Tibial artery (tissue), 4 donors: ENCODE data around the gene ZMYM2.

ENCODE experiments used
- DNase-seq, 2 donors: peaks; one replicate each; pipeline ENCODE4 v3.0.0-alpha.2; 2019
- H3K27ac ChIP-seq, 2 donors: fragments of 200-600 bp; sonication (generic) in 1 of 2; 1 replicate in 1 of 2; 2 replicates in 1 of 2; pipeline ENCODE4 v1.5.1; 2018 to 2019; ENCODE audit warnings: mild to moderate bottlenecking in 1 of 2
- H3K27me3 ChIP-seq, 2 donors: fragments of 200-600 bp; sonication (generic) in 1 of 2; one replicate each; pipeline versions ENCODE4 v1.5.1 to v1.6.0; 2016 to 2019
- H3K36me3 ChIP-seq, 3 donors: fragments of 200-600 bp; sonication (generic) in 2 of 3; one replicate each; pipeline ENCODE4 v1.5.1; 2016 to 2019; ENCODE audit warnings: mild to moderate bottlenecking in 2 of 3
- H3K4me1 ChIP-seq, 4 donors: fragments of 200-600 bp; sonication (generic) in 2 of 4; 1 replicate in 3 of 4; 2 replicates in 1 of 4; pipeline ENCODE4 v1.5.1; 2016 to 2019
- H3K4me3 ChIP-seq, 2 donors: fragments of 200-600 bp; sonication (generic) in 1 of 2; 1 replicate in 1 of 2; 2 replicates in 1 of 2; pipeline ENCODE4 v1.5.1; 2018 to 2019; ENCODE audit warnings: mild to moderate bottlenecking in 2 of 2
- H3K9me3 ChIP-seq, 3 donors: fragments of 200-600 bp; sonication (generic) in 1 of 3; one replicate each; pipeline ENCODE4 v1.5.1; 2016 to 2019
- CTCF ChIP-seq, 2 experiments: fragments of 200-600 bp in 1 of 2; fragments of 450-650 bp in 1 of 2; IDR thresholded peaks; one replicate each; pipeline ENCODE4 v1.5.1; 2017 to 2019; ENCODE audit warnings: antibody characterized with exemption in 2 of 2, mild to moderate bottlenecking in 1 of 2, moderate library complexity in 1 of 2
- intact Hi-C: fragments of 100-400 bp; cut with DNase I; formaldehyde crosslinking; loops from one replicate; pipeline ENCODE4 v1.15.0; 2023; ENCODE audit warnings: low total_unique reads

Gene ZMYM2

GRCh38 chr13:20049558-20050473 lies 91.3 kb downstream of the ZMYM2 start:
- no peak for DNase-seq
- no peak overlapping the region for H3K27ac ChIP-seq

GRCh38 chr13:20051366-20051765 lies 92.8 kb downstream of the ZMYM2 start:
- H3K9me3 ChIP-seq: no peaks in the 10 kb centered on the region
- no peaks in the 10 kb centered on the region for H3K4me1 ChIP-seq

More at GRCh38 chr13:20049558-20050473, 91.3 kb downstream of the ZMYM2 start:
- no peaks in the 10 kb centered on the region for H3K4me1 ChIP-seq
- no peaks in the 10 kb centered on the region for H3K27me3 ChIP-seq
- TF ChIP-seq CTCF (IDR thresholded peaks at IDR 0.05): no peak
- intact Hi-C loops: no loop called here
- H3K4me3 ChIP-seq: no peak overlapping the region
- H3K36me3 ChIP-seq: peaks cover 0 to 16% (median 7%) of the 10 kb centered on the region in 3 donors
- no peaks in the 10 kb centered on the region for H3K9me3 ChIP-seq

GRCh38 chr13:20053016-20053415 lies 94.5 kb downstream of the ZMYM2 start:
- no peak for DNase-seq
- Histone ChIP-seq H3K27me3 (no peaks in the 10 kb centered on the region), H3K4me3 (no peak overlapping the region), H3K4me1 (no peaks in the 10 kb centered on the region), H3K27ac (no peak overlapping the region), H3K36me3 (peaks cover 0 to 38% (median 11%) of the 10 kb centered on the region in 3 donors), H3K9me3 (no peaks in the 10 kb centered on the region)
- TF ChIP-seq CTCF (IDR thresholded peaks at IDR 0.05): no peak
- intact Hi-C loops: no loop called here

More at GRCh38 chr13:20051366-20051765, 92.8 kb downstream of the ZMYM2 start:
- intact Hi-C loops: no loop called here
- H3K36me3 ChIP-seq: peaks cover 0 to 21% (median 11%) of the 10 kb centered on the region in 3 donors
- H3K27me3 ChIP-seq: no peaks in the 10 kb centered on the region
- H3K27ac ChIP-seq: no peak overlapping the region
- no peak overlapping the region for H3K4me3 ChIP-seq
- no peak for TF ChIP-seq CTCF (IDR thresholded peaks at IDR 0.05)
- DNase-seq: no peak

- Histone ChIP-seq H3K27me3 (no peaks in the 10 kb centered on the region), H3K4me1 (no peaks in the 10 kb centered on the region), H3K9me3 (no peaks in the 10 kb centered on the region), H3K36me3 (peaks cover 6 to 45% (median 17%) of the 10 kb centered on the region in 3 donors), H3K4me3 (no peak overlapping the region), H3K27ac (no peak overlapping the region)
- no peak for TF ChIP-seq CTCF (IDR thresholded peaks at IDR 0.05)
- no peak for DNase-seq
- intact Hi-C loops: no loop called here
Observed at GRCh38 chr13:20053891-20054290, 95.4 kb downstream of the ZMYM2 start.

- Histone ChIP-seq H3K9me3 (no peaks in the 10 kb centered on the region), H3K4me1 (no peaks in the 10 kb centered on the region), H3K4me3 (no peak overlapping the region), H3K27ac (no peak overlapping the region), H3K27me3 (no peaks in the 10 kb centered on the region), H3K36me3 (peaks cover 10 to 52% (median 24%) of the 10 kb centered on the region in 3 donors)
- DNase-seq: no peak
- no peak for TF ChIP-seq CTCF (IDR thresholded peaks at IDR 0.05)
- intact Hi-C loops: no loop called here
Observed at GRCh38 chr13:20054586-20054985, 96.1 kb downstream of the ZMYM2 start.
